HCT116 (cell line): ENCODE data around the gene POP5. TPM values are rescaled to one million over a fixed set of nuclear protein-coding genes. Genes with fewer than 3 reads are reported as not detected.

Experiments used
- ATAC-seq: fragments of 200-7000 bp; cut with Tn5 transposase; 2 replicates; pipeline ENCODE4 v1.9.1; 2020; ENCODE audit warnings: mild to moderate bottlenecking, moderate library complexity
- BruUV-seq: library from RNA; stranded (reverse); fragments of 400-500 nt; replicated peaks from 2 replicates; lab custom pipeline; 2021; lab: Mats Ljungman, UMichigan
- CTCF ChIA-PET: fragments of 300-600 bp; sonication (Branson Sonifier 250); formaldehyde crosslinking; loops from one replicate; lab custom pipeline; 2021; ENCODE audit warnings: antibody characterized with exemption; lab: Charles Lee
- POLR2A ChIA-PET: fragments of 300-600, 350-600 bp; sonication (Branson Sonifier 250); formaldehyde crosslinking; loops from one replicate; lab custom pipeline; 2021; ENCODE audit warnings: antibody characterized with exemption; lab: Charles Lee
- RAD21 ChIA-PET, 2 experiments: fragments of 300-600 bp; sonication (Branson Sonifier 250); formaldehyde crosslinking; loops; one replicate each; lab custom pipeline; 2023; ENCODE audit warnings: low total read pairs in 2 of 2; ENCODE audit not compliant: uncharacterized antibody in 2 of 2, unreplicated experiment in 2 of 2, low non-redundant PET in 1 of 2; lab: Charles Lee
- DNase-seq: peaks from one replicate; pipeline ENCODE4 v3.0.0-alpha.2; 2010; ENCODE audit warnings: low read depth, low spot score
- H2AFZ ChIP-seq: fragments of 200-600 bp; shearing (Covaris generic), sonication (generic); 2 replicates; pipeline ENCODE4 v1.6.1; 2017; ENCODE audit warnings: low read depth, mixed run types, mixed read lengths, antibody characterized with exemption, low read length; ENCODE audit not compliant: poor library complexity, severe bottlenecking
- H3K27ac ChIP-seq: 2 replicates; pipeline ENCODE4 v1.5.1; 2012; ENCODE audit warnings: low read depth, low read length
- H3K27me3 ChIP-seq: fragments of 200-600 bp; sonication (generic); 2 replicates; pipeline ENCODE4 v1.6.1; 2016; ENCODE audit warnings: mixed run types, low read length, mixed read lengths; ENCODE audit not compliant: insufficient read depth
- H3K36me3 ChIP-seq, 2 experiments: fragments of 200-500 bp in 1 of 2; fragments of 200-600 bp in 1 of 2; sonication (Bioruptor generic) in 1 of 2; sonication (generic) in 1 of 2; 2 replicates each; pipeline versions ENCODE4 v1.5.1 to v1.6.1; 2014 to 2016; ENCODE audit warnings: low read length in 2 of 2, inconsistent platforms in 1 of 2, mixed read lengths in 1 of 2, mixed run types in 1 of 2; ENCODE audit not compliant: insufficient read depth in 2 of 2, control insufficient read depth in 1 of 2
- H3K4me1 ChIP-seq, 2 experiments: fragments of 200-600 bp in 1 of 2; sonication (generic) in 1 of 2; 2 replicates each; pipeline versions ENCODE4 v1.5.1 to v1.6.1; 2012 to 2017; ENCODE audit warnings: low read length in 2 of 2, inconsistent platforms in 1 of 2, mild to moderate bottlenecking in 1 of 2, mixed read lengths in 1 of 2, mixed run types in 1 of 2, moderate library complexity in 1 of 2; ENCODE audit not compliant: insufficient read depth in 2 of 2, control insufficient read depth in 1 of 2
- H3K4me2 ChIP-seq: fragments of 200-600 bp; sonication (generic); 2 replicates; pipeline ENCODE4 v1.6.1; 2017; ENCODE audit warnings: mixed run types, low read length, mixed read lengths
- H3K4me3 ChIP-seq, 2 experiments: fragments of 200-600 bp in 1 of 2; sonication (generic) in 1 of 2; replicated peaks in 1 of 2; 2 replicates each; pipeline ENCODE4 v1.5.1; 2011 to 2016; ENCODE audit warnings: low read length in 2 of 2, control low read depth in 1 of 2, low read depth in 1 of 2, mild to moderate bottlenecking in 1 of 2, mixed read lengths in 1 of 2, mixed run types in 1 of 2
- H3K79me2 ChIP-seq: fragments of 200-600 bp; sonication (generic); 2 replicates; pipeline ENCODE4 v1.6.1; 2017; ENCODE audit warnings: mild to moderate bottlenecking, mixed run types, low read length, moderate library complexity, mixed read lengths; ENCODE audit not compliant: insufficient read depth
- H3K9ac ChIP-seq: fragments of 200-600 bp; sonication (generic); 2 replicates; pipeline ENCODE4 v1.6.1; 2016; ENCODE audit warnings: low read length, mixed read lengths
- H3K9me2 ChIP-seq: fragments of 200-600 bp; sonication (generic), shearing (Covaris generic); 2 replicates; pipeline ENCODE4 v1.6.1; 2017; ENCODE audit warnings: mixed run types, mild to moderate bottlenecking, moderate library complexity; ENCODE audit not compliant: insufficient read depth
- H3K9me3 ChIP-seq, 2 experiments: fragments of 200-500 bp in 1 of 2; fragments of 200-600 bp in 1 of 2; sonication (Bioruptor generic) in 1 of 2; sonication (generic) in 1 of 2; 2 replicates each; pipeline ENCODE4 v1.6.1; 2014 to 2017; ENCODE audit warnings: low read length in 2 of 2, mixed read lengths in 2 of 2, inconsistent platforms in 1 of 2, low read depth in 1 of 2, mild to moderate bottlenecking in 1 of 2, mixed run types in 1 of 2, moderate library complexity in 1 of 2; ENCODE audit not compliant: control insufficient read depth in 1 of 2, insufficient read depth in 1 of 2
- H4K20me1 ChIP-seq: fragments of 200-600 bp; sonication (generic), shearing (Covaris generic); 2 replicates; pipeline ENCODE4 v1.6.1; 2017; ENCODE audit warnings: mixed run types, mild to moderate bottlenecking, moderate library complexity; ENCODE audit not compliant: insufficient read depth
- CBX3 ChIP-seq: IDR thresholded peaks from 2 replicates; pipeline ENCODE4 v1.6.1; 2012; ENCODE audit warnings: low read depth
- CEBPB ChIP-seq: IDR thresholded peaks from 2 replicates; pipeline ENCODE4 v1.6.1; 2012; ENCODE audit warnings: low read depth
- CTCF ChIP-seq, 3 experiments: fragments of 200-600 bp in 1 of 3; sonication (generic) in 1 of 3; IDR thresholded peaks in 2 of 3; conservative IDR thresholded peaks in 1 of 3; 2 replicates each; pipeline ENCODE4 v1.5.1; 2012 to 2017; ENCODE audit warnings: low read depth in 2 of 3, low read length in 2 of 3, antibody characterized with exemption in 1 of 3, borderline replicate concordance in 1 of 3, control low read depth in 1 of 3, mild to moderate bottlenecking in 1 of 3, mixed read lengths in 1 of 3, mixed run types in 1 of 3, moderate library complexity in 1 of 3; ENCODE audit not compliant: insufficient read depth in 1 of 3
- ELF1 ChIP-seq: IDR thresholded peaks from 2 replicates; pipeline ENCODE4 v1.6.1; 2012; ENCODE audit warnings: low read depth, borderline replicate concordance
- EZH2 ChIP-seq: fragments of 200-600 bp; sonication (generic); IDR thresholded peaks from 2 replicates; pipeline ENCODE4 v1.6.1; 2017; ENCODE audit warnings: antibody characterized with exemption, mixed run types
- EZH2phosphoT487 ChIP-seq: fragments of 200-600 bp; IDR thresholded peaks from 2 replicates; pipeline ENCODE4 v1.6.1; 2018; ENCODE audit warnings: antibody characterized with exemption, borderline replicate concordance
- JUND ChIP-seq: IDR thresholded peaks from 2 replicates; pipeline ENCODE4 v1.6.1; 2012
- MAX ChIP-seq: IDR thresholded peaks from 2 replicates; pipeline ENCODE4 v1.6.1; 2012
- POLR2A ChIP-seq: IDR thresholded peaks from 2 replicates; pipeline ENCODE4 v1.7.0; 2011; ENCODE audit warnings: borderline replicate concordance; ENCODE audit not compliant: insufficient read depth, insufficient read length; ENCODE audit errors: extremely low read depth
- POLR2AphosphoS5 ChIP-seq: IDR thresholded peaks from 2 replicates; pipeline ENCODE4 v1.6.1; 2011; ENCODE audit warnings: mild to moderate bottlenecking, low read depth, low read length, moderate library complexity
- RAD21 ChIP-seq: IDR thresholded peaks from 2 replicates; pipeline ENCODE4 v1.6.1; 2012; ENCODE audit warnings: low read depth, mild to moderate bottlenecking
- REST ChIP-seq: IDR thresholded peaks from 2 replicates; pipeline ENCODE4 v1.6.1; 2012; ENCODE audit warnings: low read depth
- SIN3A ChIP-seq: IDR thresholded peaks from 2 replicates; pipeline ENCODE4 v1.6.1; 2012; ENCODE audit warnings: low read depth
- SP1 ChIP-seq: IDR thresholded peaks from 2 replicates; pipeline ENCODE4 v1.6.1; 2012; ENCODE audit warnings: low read depth
- SRF ChIP-seq: IDR thresholded peaks from 2 replicates; pipeline ENCODE4 v1.6.1; 2012; ENCODE audit warnings: low read depth
- TCF7L2 ChIP-seq: IDR thresholded peaks from 2 replicates; pipeline ENCODE4 v1.7.0; 2011; ENCODE audit warnings: borderline replicate concordance, inconsistent platforms; ENCODE audit not compliant: insufficient read depth, insufficient read length; ENCODE audit errors: extremely low read depth
- YY1 ChIP-seq: IDR thresholded peaks from 2 replicates; pipeline ENCODE4 v1.6.1; 2011; ENCODE audit warnings: low read length, low read depth, moderate library complexity, mild to moderate bottlenecking; ENCODE audit not compliant: insufficient replicate concordance; ENCODE audit errors: extremely low read depth
- ZBTB33 ChIP-seq: IDR thresholded peaks from 2 replicates; pipeline ENCODE4 v1.6.1; 2011; ENCODE audit warnings: mild to moderate bottlenecking, low read length, moderate library complexity; ENCODE audit not compliant: insufficient replicate concordance; ENCODE audit errors: extremely low read depth
- ZFX ChIP-seq: fragments of 450-650 bp; IDR thresholded peaks from 2 replicates; pipeline ENCODE4 v1.6.1; 2017
- ZNF274 ChIP-seq: fragments of 200-500 bp; sonication (Bioruptor generic); IDR thresholded peaks from 2 replicates; pipeline ENCODE4 v1.6.1; 2014; ENCODE audit warnings: mild to moderate bottlenecking, low read depth, low read length, inconsistent platforms
- intact Hi-C: fragments of 100-400 bp; cut with micrococcal nuclease; formaldehyde crosslinking; loops from 2 replicates; pipeline ENCODE4 v1.10.0; 2022
- total RNA-seq: library from RNA; stranded (reverse); gene quantifications from one replicate; pipeline ENCODE4 v1.2.1, GENCODE V29; 2021; ENCODE audit not compliant: unreplicated experiment

The POP5 gene
- total RNA-seq, 1 experiment from 2014 or later: 66.9 TPM

- peaks cover 4 to 13% of the 10 kb centered on the region in 2 experiments; a peak in 2 of 4 replicates for H3K36me3 ChIP-seq
- H3K4me3 ChIP-seq: peak within 1 kb of the TSS; percentile 81 to 95
- peaks cover 12% of the 10 kb centered on the region; the same call in 1 of the 2 replicates for H4K20me1 ChIP-seq
- peaks cover 51% of the 10 kb centered on the region for H3K79me2 ChIP-seq
- ChIA-PET RAD21 (no interaction called here), POLR2A (interaction anchor here (1.2 kb wide), 1 partner anchor 38 kb away, joined by 6 read pairs; the partner anchor contains the start of gene DYNLL1), CTCF (no interaction called here)
- no peaks in the 10 kb centered on the region for H3K9me2 ChIP-seq
- H3K4me2 ChIP-seq: peak within 1 kb of the TSS; percentile 97
- intact Hi-C loops: loop anchor here (10.0 kb wide), 1 partner anchor 209 kb away; the partner anchor contains the start of gene PLA2G1B
- peaks cover 26 to 55% of the 10 kb centered on the region in 2 experiments for H3K4me1 ChIP-seq
- H2AFZ ChIP-seq: peak within 1 kb of the TSS; percentile 8
- H3K27me3 ChIP-seq: no peaks in the 10 kb centered on the region
- ATAC-seq: peak; percentile 75
- H3K27ac ChIP-seq: peak within 1 kb of the TSS; percentile 80
- peak; percentile 87 for DNase-seq
- no TSS peak for BruUV-seq
- H3K9ac ChIP-seq: peak within 1 kb of the TSS; percentile 95
- no peaks in the 10 kb centered on the region for H3K9me3 ChIP-seq
- TF ChIP-seq POLR2A (peak; percentile 94), ZNF274 (no peak), REST (no peak), SRF (no peak), EZH2 (no peak), POLR2AphosphoS5 (peak; percentile 98), MAX (0 out of 2 replicates have a peak, but pooled peaks have one; percentile 19), EZH2phosphoT487 (no peak), SIN3A (peak; percentile 49; the same call in 1 of the 2 replicates), ZFX (peak; percentile 98), RAD21 (no peak), ZBTB33 (no peak), CEBPB (no peak), CBX3 (0 out of 2 replicates have a peak, but pooled peaks have one; percentile 31), JUND (no peak), TCF7L2 (no peak), YY1 (peak; percentile 89), SP1 (peak; percentile 41; the same call in 1 of the 2 replicates), CTCF (IDR thresholded peaks at IDR 0.05 in 2 of 3, conservative IDR thresholded peaks at IDR 0.05 in 1 of 3; ENCODE audit: borderline replicate concordance in 1 of 3, insufficient read depth in 1 of 3, low read depth in 2 of 3, low read length in 2 of 3) (no peak), ELF1 (peak; percentile 70; the same call in 1 of the 2 replicates)
Measured at GRCh38 chr12:120534203-120534702, 46.9 kb downstream of the POP5 start, which contains the start of gene RNF10. Gene RNF10 (plus strand): TSS chr12:120534356. CDS start chr12:120534812, 456 bp downstream.
